H9 (cell line): ENCODE results near the gene PAX6. TPM values are rescaled to one million over a fixed set of nuclear protein-coding genes. Genes with fewer than 3 reads are reported as not detected.

Experiments
- DNase-seq: peaks from one replicate; pipeline ENCODE4 v3.0.0-alpha.2; 2017
- H2AFZ ChIP-seq: one replicate; pipeline ENCODE4 v1.6.1; 2013; ENCODE audit warnings: mild to moderate bottlenecking, low read length, control low read depth, moderate library complexity
- H2AK5ac ChIP-seq: 2 replicates; pipeline ENCODE4 v1.6.1; 2013; ENCODE audit warnings: low read length, control low read depth, mixed read lengths; ENCODE audit not compliant: insufficient read length
- H2BK120ac ChIP-seq: one replicate; pipeline ENCODE4 v1.6.1; 2013; ENCODE audit warnings: low read depth, mild to moderate bottlenecking, low read length, control low read depth, inconsistent platforms; ENCODE audit not compliant: poor library complexity, severe bottlenecking
- H2BK12ac ChIP-seq: 2 replicates; pipeline ENCODE4 v1.6.1; 2013; ENCODE audit warnings: low read length, control low read depth, mixed read lengths, low read depth; ENCODE audit not compliant: insufficient read length
- H2BK15ac ChIP-seq: 2 replicates; pipeline ENCODE4 v1.6.1; 2013; ENCODE audit warnings: low read depth, low read length, control low read depth
- H2BK20ac ChIP-seq: one replicate; pipeline ENCODE4 v1.6.1; 2013; ENCODE audit warnings: low read depth, mild to moderate bottlenecking, low read length, control low read depth, inconsistent platforms; ENCODE audit not compliant: poor library complexity, severe bottlenecking
- H2BK5ac ChIP-seq: 2 replicates; pipeline ENCODE4 v1.6.1; 2013; ENCODE audit warnings: low read length, control low read depth, mixed read lengths; ENCODE audit not compliant: insufficient read length
- H3K14ac ChIP-seq: 2 replicates; pipeline ENCODE4 v1.6.1; 2013; ENCODE audit warnings: low read length, control low read depth; ENCODE audit not compliant: insufficient read depth
- H3K18ac ChIP-seq: 2 replicates; pipeline ENCODE4 v1.6.1; 2013; ENCODE audit warnings: low read depth, mild to moderate bottlenecking, mixed read lengths, low read length, control low read depth; ENCODE audit not compliant: insufficient read length
- H3K23ac ChIP-seq: 2 replicates; pipeline ENCODE4 v1.6.1; 2013; ENCODE audit warnings: low read length, control low read depth, mixed read lengths, low read depth; ENCODE audit not compliant: insufficient read length
- H3K23me2 ChIP-seq: 2 replicates; pipeline ENCODE4 v1.6.1; 2013; ENCODE audit warnings: low read depth, mild to moderate bottlenecking, mixed read lengths, low read length, control low read depth; ENCODE audit not compliant: insufficient read length, poor library complexity, severe bottlenecking
- H3K27ac ChIP-seq: 2 replicates; pipeline ENCODE4 v1.5.1; 2013; ENCODE audit warnings: low read length, control low read depth, mixed read lengths, low read depth; ENCODE audit not compliant: insufficient read length
- H3K27me3 ChIP-seq: 2 replicates; pipeline ENCODE4 v1.6.1; 2013; ENCODE audit warnings: low read length, control low read depth, inconsistent platforms; ENCODE audit not compliant: insufficient read depth
- H3K4ac ChIP-seq: 2 replicates; pipeline ENCODE4 v1.6.1; 2013; ENCODE audit warnings: low read depth, mild to moderate bottlenecking, control low read depth, inconsistent platforms, low read length, moderate library complexity
- H3K4me1 ChIP-seq: 2 replicates; pipeline ENCODE4 v1.6.1; 2013; ENCODE audit warnings: low read length, control low read depth, inconsistent platforms; ENCODE audit not compliant: insufficient read depth
- H3K4me2 ChIP-seq: 2 replicates; pipeline ENCODE4 v1.6.1; 2013; ENCODE audit warnings: low read length, control low read depth, mixed read lengths; ENCODE audit not compliant: insufficient read length, insufficient read depth
- H3K56ac ChIP-seq: 2 replicates; pipeline ENCODE4 v1.6.1; 2013; ENCODE audit warnings: low read depth, mild to moderate bottlenecking, mixed read lengths, low read length, control low read depth; ENCODE audit not compliant: insufficient read length
- H3K79me1 ChIP-seq: 2 replicates; pipeline ENCODE4 v1.6.1; 2013; ENCODE audit warnings: low read depth, mild to moderate bottlenecking, moderate library complexity, low read length, control low read depth, inconsistent platforms; ENCODE audit not compliant: insufficient read depth, poor library complexity, severe bottlenecking
- H3K79me2 ChIP-seq: 2 replicates; pipeline ENCODE4 v1.6.1; 2013; ENCODE audit warnings: low read length, control low read depth, inconsistent platforms; ENCODE audit not compliant: insufficient read depth
- H3K9ac ChIP-seq: 2 replicates; pipeline ENCODE4 v1.6.1; 2013; ENCODE audit warnings: low read length, control low read depth, mixed read lengths; ENCODE audit not compliant: insufficient read length; ENCODE audit errors: extremely low read depth
- H3K9me3 ChIP-seq: one replicate; pipeline ENCODE4 v1.6.1; 2013; ENCODE audit warnings: low read depth, low read length, inconsistent platforms; ENCODE audit not compliant: control insufficient read depth
- H3T11ph ChIP-seq: one replicate; pipeline ENCODE4 v1.6.1; 2013; ENCODE audit warnings: mild to moderate bottlenecking, low read length, control low read depth, inconsistent platforms
- H4K20me1 ChIP-seq: one replicate; pipeline ENCODE4 v1.6.1; 2013; ENCODE audit not compliant: control insufficient read depth, insufficient read length, insufficient read depth
- H4K5ac ChIP-seq: 2 replicates; pipeline ENCODE4 v1.6.1; 2013; ENCODE audit warnings: low read depth, mild to moderate bottlenecking, mixed read lengths, low read length, control low read depth; ENCODE audit not compliant: insufficient read length
- H4K8ac ChIP-seq: replicated peaks from 2 replicates; pipeline ENCODE4 v1.6.1; 2013; ENCODE audit warnings: low read length, control low read depth, mixed read lengths, low read depth; ENCODE audit not compliant: insufficient read length
- H4K91ac ChIP-seq: 2 replicates; pipeline ENCODE4 v1.6.1; 2013; ENCODE audit warnings: low read depth, mild to moderate bottlenecking, moderate library complexity, mixed read lengths, low read length, control low read depth; ENCODE audit not compliant: insufficient read length
- H3K27ac Mint-ChIP-seq, 3 experiments: 2 replicates in 2 of 3; 3 replicates in 1 of 3; pipeline ENCODE4 v1.8.0; 2020 to 2021; ENCODE audit warnings: mixed read lengths in 3 of 3, mild to moderate bottlenecking in 1 of 3, moderate library complexity in 1 of 3
- H3K27me3 Mint-ChIP-seq: 2 replicates; pipeline ENCODE4 v1.8.0; 2021; ENCODE audit warnings: low read depth, mild to moderate bottlenecking, moderate library complexity, mixed read lengths
- H3K36me3 Mint-ChIP-seq, 3 experiments: 2 replicates in 2 of 3; 3 replicates in 1 of 3; pipeline ENCODE4 v1.8.0; 2020 to 2021; ENCODE audit warnings: low read depth in 3 of 3, mixed read lengths in 3 of 3; ENCODE audit not compliant: insufficient read depth in 1 of 3
- H3K4me1 Mint-ChIP-seq, 2 experiments: 2 replicates each; pipeline ENCODE4 v1.8.0; 2020; ENCODE audit warnings: mixed read lengths in 2 of 2
- H3K4me3 Mint-ChIP-seq, 2 experiments: 2 replicates in 1 of 2; 3 replicates in 1 of 2; pipeline ENCODE4 v1.8.0; 2020 to 2021; ENCODE audit warnings: mild to moderate bottlenecking in 2 of 2, mixed read lengths in 2 of 2, moderate library complexity in 1 of 2
- H3K9me3 Mint-ChIP-seq, 2 experiments: 2 replicates in 1 of 2; 3 replicates in 1 of 2; pipeline ENCODE4 v1.8.0; 2020; ENCODE audit warnings: mild to moderate bottlenecking in 2 of 2, mixed read lengths in 2 of 2, moderate library complexity in 1 of 2
- WGBS: extraction: QIAGEN DNeasy Blood & Tissue Kit; methylation state at CpG from one replicate; pipeline ENCODE4 v1.1.7; 2013; ENCODE audit warnings: missing lambda C conversion rate, low lambda C conversion rate, mixed read lengths; ENCODE audit not compliant: insufficient read length; ENCODE audit errors: extremely low coverage; 5-methylcytosine and 5-hydroxymethylcytosine counted together
- total RNA-seq: library from RNA; stranded (reverse); gene quantifications from 2 replicates; pipeline ENCODE4 v1.2.1, GENCODE V29; 2021
- TF ChIP-seq, protein P1 (sequence below): fragments of 200-600 bp; sonication (generic); conservative IDR thresholded peaks from 3 replicates; pipeline ENCODE4 v1.8.0; 2021; ENCODE audit warnings: antibody characterized with exemption, mild to moderate bottlenecking

The PAX6 gene
- total RNA-seq, 1 experiment from 2014 or later = not detected

GRCh38 chr11:31803813-31804311 lies 7.3 kb downstream of the PAX6 start:
- no peaks in the 10 kb centered on the region for H3K4me1 ChIP-seq
- no peak overlapping the region for H3K18ac ChIP-seq
- no peaks in the 10 kb centered on the region for H3K79me1 ChIP-seq
- H3K9me3 ChIP-seq = no peaks in the 10 kb centered on the region
- no peak overlapping the region for H4K91ac ChIP-seq
- no peak overlapping the region for H3K27ac ChIP-seq
- no peak overlapping the region for H3K4ac ChIP-seq
- no peak overlapping the region for H2BK5ac ChIP-seq
- H2AK5ac ChIP-seq = no peak overlapping the region
- Mint-ChIP-seq H3K4me1 (peaks cover 32 to 72% of the 10 kb centered on the region in 2 experiments), H3K9me3 (peaks cover 3 to 6% of the 10 kb centered on the region in 2 experiments; a peak in 3 of 5 replicates), H3K4me3 (peak overlapping the region; percentile 49 to 71; a peak in 4 of 5 replicates), H3K27ac (no peak overlapping the region), H3K27me3 (peaks cover 100% of the 10 kb centered on the region), H3K36me3 (no peaks in the 10 kb centered on the region)
- H3T11ph ChIP-seq = no peak overlapping the region
- H3K4me2 ChIP-seq = peak overlapping the region; percentile 55
- no peak overlapping the region for H4K5ac ChIP-seq
- no peak overlapping the region for H3K23ac ChIP-seq
- H3K14ac ChIP-seq = no peak overlapping the region
- no peak overlapping the region for H2AFZ ChIP-seq
- no CpG with 5 or more reads among the region's 13 CpGs for WGBS
- no peak overlapping the region for H3K9ac ChIP-seq
- no peak overlapping the region for H2BK120ac ChIP-seq
- H3K27me3 ChIP-seq = peaks cover 93% of the 10 kb centered on the region
- no peak overlapping the region for H4K8ac ChIP-seq
- H2BK20ac ChIP-seq = no peak overlapping the region
- DNase-seq = peak; percentile 30
- H2BK15ac ChIP-seq = no peak overlapping the region
- no peaks in the 10 kb centered on the region for H4K20me1 ChIP-seq
- no peaks in the 10 kb centered on the region for H3K79me2 ChIP-seq
- no peak overlapping the region for H3K56ac ChIP-seq
- TF ChIP-seq, protein P1, sequence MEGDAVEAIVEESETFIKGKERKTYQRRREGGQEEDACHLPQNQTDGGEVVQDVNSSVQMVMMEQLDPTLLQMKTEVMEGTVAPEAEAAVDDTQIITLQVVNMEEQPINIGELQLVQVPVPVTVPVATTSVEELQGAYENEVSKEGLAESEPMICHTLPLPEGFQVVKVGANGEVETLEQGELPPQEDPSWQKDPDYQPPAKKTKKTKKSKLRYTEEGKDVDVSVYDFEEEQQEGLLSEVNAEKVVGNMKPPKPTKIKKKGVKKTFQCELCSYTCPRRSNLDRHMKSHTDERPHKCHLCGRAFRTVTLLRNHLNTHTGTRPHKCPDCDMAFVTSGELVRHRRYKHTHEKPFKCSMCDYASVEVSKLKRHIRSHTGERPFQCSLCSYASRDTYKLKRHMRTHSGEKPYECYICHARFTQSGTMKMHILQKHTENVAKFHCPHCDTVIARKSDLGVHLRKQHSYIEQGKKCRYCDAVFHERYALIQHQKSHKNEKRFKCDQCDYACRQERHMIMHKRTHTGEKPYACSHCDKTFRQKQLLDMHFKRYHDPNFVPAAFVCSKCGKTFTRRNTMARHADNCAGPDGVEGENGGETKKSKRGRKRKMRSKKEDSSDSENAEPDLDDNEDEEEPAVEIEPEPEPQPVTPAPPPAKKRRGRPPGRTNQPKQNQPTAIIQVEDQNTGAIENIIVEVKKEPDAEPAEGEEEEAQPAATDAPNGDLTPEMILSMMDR = no peak
- peaks cover 13% of the 10 kb centered on the region for H3K23me2 ChIP-seq
- H2BK12ac ChIP-seq = no peak overlapping the region
